ENCODE results near the gene MTX2. TPM values are rescaled to one million over a fixed set of nuclear protein-coding genes. Genes with fewer than 3 reads are reported as not detected.
"Not testable (repeated sequence)": the region's sequence is repeated elsewhere in the genome, so short reads cannot be mapped to it uniquely, and the experiment has no call there.

The MTX2 gene
- total RNA-seq, 1 donor from 2014 or later, result 25.2 TPM

GRCh38 chr2:176297067-176297466 lies 27.8 kb downstream of the MTX2 start:
- FAIRE-seq, result no peak

GRCh38 chr2:176297737-176298136 lies 28.5 kb downstream of the MTX2 start:
- H3K9me3 ChIP-seq (ENCODE audit: insufficient read depth, low read depth, low read length), result no peaks in the 10 kb centered on the region
- DNase-seq (ENCODE audit: low read depth) (no peak), FAIRE-seq (no peak)
- H3K4me2 ChIP-seq (ENCODE audit: low read length), result no peak overlapping the region
- peaks cover 2% of the 10 kb centered on the region for H3K36me3 Mint-ChIP-seq (ENCODE audit: low read depth, unreplicated experiment)
- H3K36me3 ChIP-seq (ENCODE audit: insufficient read depth, low read length), result no peaks in the 10 kb centered on the region
- TF ChIP-seq CTCF (IDR thresholded peaks at IDR 0.05; ENCODE audit: insufficient read depth, low read depth, low read length), result no peak
- no peak for TF ChIP-seq EZH2 (IDR thresholded peaks at IDR 0.05; ENCODE audit: insufficient read depth, low read length)
- H4K20me1 ChIP-seq (ENCODE audit: insufficient read depth, low read length), result peaks cover 19% of the 10 kb centered on the region
- H3K9me3 Mint-ChIP-seq (ENCODE audit: unreplicated experiment), result no peaks in the 10 kb centered on the region
- no peak overlapping the region for H3K4me3 ChIP-seq (ENCODE audit: insufficient read depth, low read depth, low read length)
- H3K9ac ChIP-seq (ENCODE audit: low read length), result no peak overlapping the region
- peaks cover 13% of the 10 kb centered on the region for H3K4me1 Mint-ChIP-seq (ENCODE audit: low read depth, unreplicated experiment)
- no peak overlapping the region for H3K27ac Mint-ChIP-seq (ENCODE audit: unreplicated experiment)
- H3K27me3 Mint-ChIP-seq (ENCODE audit: low read depth, unreplicated experiment), result no peaks in the 10 kb centered on the region
- peaks cover 2% of the 10 kb centered on the region for H3K4me1 ChIP-seq (ENCODE audit: insufficient read depth, low read length)
- no peak overlapping the region for H3K27ac ChIP-seq (ENCODE audit: low read depth, low read length)
- no peak overlapping the region for H2AFZ ChIP-seq (ENCODE audit: low read depth, low read length)
- H3K4me3 Mint-ChIP-seq (ENCODE audit: unreplicated experiment), result no peak overlapping the region
- no peaks in the 10 kb centered on the region for H3K27me3 ChIP-seq (ENCODE audit: insufficient read depth, low read length)
- H3K79me2 ChIP-seq (ENCODE audit: insufficient read depth, low read length), result peaks cover 17% of the 10 kb centered on the region

More at GRCh38 chr2:176297067-176297466, 27.8 kb downstream of the MTX2 start:
- peaks cover 19% of the 10 kb centered on the region for H4K20me1 ChIP-seq (ENCODE audit: insufficient read depth, low read length)
- TF ChIP-seq CTCF (IDR thresholded peaks at IDR 0.05; ENCODE audit: insufficient read depth, low read depth, low read length) (no peak), EZH2 (IDR thresholded peaks at IDR 0.05; ENCODE audit: insufficient read depth, low read length) (no peak)
- peaks cover 2% of the 10 kb centered on the region for H3K36me3 Mint-ChIP-seq (ENCODE audit: low read depth, unreplicated experiment)
- no peak overlapping the region for H3K4me3 Mint-ChIP-seq (ENCODE audit: unreplicated experiment)
- H2AFZ ChIP-seq (ENCODE audit: low read depth, low read length), result no peak overlapping the region
- no peak overlapping the region for H3K9ac ChIP-seq (ENCODE audit: low read length)
- peaks cover 13% of the 10 kb centered on the region for H3K4me1 Mint-ChIP-seq (ENCODE audit: low read depth, unreplicated experiment)
- no peak overlapping the region for H3K4me3 ChIP-seq (ENCODE audit: insufficient read depth, low read depth, low read length)
- no peaks in the 10 kb centered on the region for H3K9me3 Mint-ChIP-seq (ENCODE audit: unreplicated experiment)
- H3K27ac ChIP-seq (ENCODE audit: low read depth, low read length), result no peak overlapping the region
- H3K27me3 Mint-ChIP-seq (ENCODE audit: low read depth, unreplicated experiment), result no peaks in the 10 kb centered on the region
- H3K36me3 ChIP-seq (ENCODE audit: insufficient read depth, low read length), result no peaks in the 10 kb centered on the region
- H3K4me2 ChIP-seq (ENCODE audit: low read length), result no peak overlapping the region
- no peak overlapping the region for H3K27ac Mint-ChIP-seq (ENCODE audit: unreplicated experiment)
- H3K27me3 ChIP-seq (ENCODE audit: insufficient read depth, low read length), result no peaks in the 10 kb centered on the region
- H3K9me3 ChIP-seq (ENCODE audit: insufficient read depth, low read depth, low read length), result no peaks in the 10 kb centered on the region
- H3K4me1 ChIP-seq (ENCODE audit: insufficient read depth, low read length), result peaks cover 2% of the 10 kb centered on the region
- H3K79me2 ChIP-seq (ENCODE audit: insufficient read depth, low read length), result peaks cover 22% of the 10 kb centered on the region
- no peak for DNase-seq (ENCODE audit: low read depth)

GRCh38 chr2:176306020-176306419 lies 36.8 kb downstream of the MTX2 start:
- not testable (repeated sequence) for H3K4me3 Mint-ChIP-seq (ENCODE audit: unreplicated experiment); H3K27me3 ChIP-seq (ENCODE audit: insufficient read depth, low read length); H3K27ac ChIP-seq (ENCODE audit: low read depth, low read length); H3K4me2 ChIP-seq (ENCODE audit: low read length); H3K9me3 ChIP-seq (ENCODE audit: insufficient read depth, low read depth, low read length); H4K20me1 ChIP-seq (ENCODE audit: insufficient read depth, low read length); H3K4me1 Mint-ChIP-seq (ENCODE audit: low read depth, unreplicated experiment); DNase-seq (ENCODE audit: low read depth); H2AFZ ChIP-seq (ENCODE audit: low read depth, low read length); H3K4me1 ChIP-seq (ENCODE audit: insufficient read depth, low read length); FAIRE-seq; H3K9ac ChIP-seq (ENCODE audit: low read length); H3K9me3 Mint-ChIP-seq (ENCODE audit: unreplicated experiment); H3K4me3 ChIP-seq (ENCODE audit: insufficient read depth, low read depth, low read length); H3K36me3 ChIP-seq (ENCODE audit: insufficient read depth, low read length); H3K27ac Mint-ChIP-seq (ENCODE audit: unreplicated experiment); H3K27me3 Mint-ChIP-seq (ENCODE audit: low read depth, unreplicated experiment); H3K79me2 ChIP-seq (ENCODE audit: insufficient read depth, low read length)
- peaks cover 18% of the 10 kb centered on the region for H3K36me3 Mint-ChIP-seq (ENCODE audit: low read depth, unreplicated experiment)
